Neural cell (in vitro differentiated cells): ENCODE data around the gene RGS7BP.

Experiments used
- CTCF ChIP-seq: fragments of 450-650 bp; IDR thresholded peaks from 2 replicates; pipeline ENCODE4 v1.5.1; 2014; ENCODE audit warnings: antibody characterized with exemption, mild to moderate bottlenecking, moderate library complexity; ENCODE audit not compliant: poor library complexity, severe bottlenecking
- EZH2 ChIP-seq: fragments of 200-600, 300-800 bp; shearing (Covaris generic), sonication (generic); IDR thresholded peaks from 2 replicates; pipeline ENCODE4 v1.6.1; 2014; ENCODE audit warnings: antibody characterized with exemption, low read length, borderline replicate concordance, mild to moderate bottlenecking; ENCODE audit not compliant: insufficient read depth, poor library complexity, severe bottlenecking
- SMC3 ChIP-seq: fragments of 450-650 bp; conservative IDR thresholded peaks from 2 replicates; pipeline ENCODE4 v1.6.1; 2014; ENCODE audit warnings: antibody characterized with exemption, mild to moderate bottlenecking, moderate library complexity; ENCODE audit not compliant: poor library complexity

- TF ChIP-seq CTCF, result no peak
- no peak for TF ChIP-seq SMC3
- no peak for TF ChIP-seq EZH2
Measured at GRCh38 chr5:64575561-64575960, 69.7 kb downstream of the RGS7BP start.
